Measurements from ENCODE around the gene PEAK1. TPM values are rescaled to one million over a fixed set of nuclear protein-coding genes. Genes with fewer than 3 reads are reported as not detected.

Gene PEAK1
- total and polyA plus RNA-seq, 10 of the 15 experiments (the other 5 are each of a cell fraction or from before 2014, with no cell fraction given), result 0.62 to 24.2 (median 11.2) TPM

GRCh38 chr15:77228828-77229227 is 191.1 kb downstream of the PEAK1 start:
- in situ Hi-C loops (cut with MboI) (no loop called here), intact Hi-C loops (cut with micrococcal nuclease; ENCODE audit: unreplicated experiment) (no loop called here)
- BruUV-seq (replicated peaks), result no TSS peak
- SMC1A ChIA-PET (ENCODE audit: uncharacterized antibody, unreplicated experiment), result interaction anchor here (1.0 to 1.1 kb wide), 2 partner anchors 10 to 12 kb away, joined by 3 read pairs; no protein-coding TSS in a partner anchor
- H3K27ac ChIP-seq (ENCODE audit: control insufficient read depth, insufficient read depth), result no peak overlapping the region
- DNase-seq (ENCODE audit: low read depth, low spot score), result no peak
- no peaks in the 10 kb centered on the region for H3K9me3 ChIP-seq (replicated peaks; ENCODE audit: control insufficient read depth, insufficient read depth, low read length)
- ATAC-seq, result no peak
- POLR2A ChIA-PET, result interaction anchor here (0.6 kb wide), 1 partner anchor 10 kb away, joined by 3 read pairs; no protein-coding TSS in a partner anchor
- no peaks in the 10 kb centered on the region for H3K79me2 ChIP-seq (ENCODE audit: control insufficient read depth, insufficient read depth, low read length)
- H4K20me1 ChIP-seq (ENCODE audit: control insufficient read depth, insufficient read depth), result no peaks in the 10 kb centered on the region
- FAIRE-seq, result no peak
- no peak for TF ChIP-seq NRF1 (conservative IDR thresholded peaks at IDR 0.05; ENCODE audit: low read depth, low read length)
- TF ChIP-seq RAD51 (IDR thresholded peaks at IDR 0.05), result no peak
- no peak for TF ChIP-seq ZBTB11 (CRISPR knock-in tag; IDR thresholded peaks at IDR 0.05)
- no peak for TF ChIP-seq E2F8 (IDR thresholded peaks at IDR 0.05; ENCODE audit: low read depth, partially characterized antibody)
- no peak for TF ChIP-seq MYC (IDR thresholded peaks at IDR 0.05; ENCODE audit: insufficient read depth, insufficient read length, insufficient replicate concordance, low read length, severe bottlenecking)
- no peaks in the 10 kb centered on the region for H3K36me3 ChIP-seq (ENCODE audit: control insufficient read depth in 2 of 2, insufficient read depth in 2 of 2, low read length in 1 of 2)
- CTCF ChIA-PET, result no interaction called here
- H3K4me2 ChIP-seq (ENCODE audit: control insufficient read depth, insufficient read depth), result no peak overlapping the region
- 0 out of 2 replicates have a peak, but pooled peaks cover 4% of the 10 kb centered on the region for H3K4me1 ChIP-seq (ENCODE audit: control insufficient read depth, insufficient read depth, low read length)
- no peak overlapping the region for H3K9ac ChIP-seq (ENCODE audit: control insufficient read depth, insufficient read depth, low read length)
- H3K27me3 ChIP-seq (replicated peaks in 1 of 2; ENCODE audit: control insufficient read depth in 2 of 2, insufficient read depth in 2 of 2, low read length in 1 of 2), result no peaks in the 10 kb centered on the region
- H3K4me3 ChIP-seq, result no peak overlapping the region
- RAD21 ChIA-PET (ENCODE audit: unreplicated experiment), result no interaction called here
- H2AFZ ChIP-seq (ENCODE audit: control insufficient read depth, low read depth, low read length), result no peak overlapping the region

Data from GM12878 (cell line).